DMS79 treated with DMSO at 0.1 percent for 48 hours (cell line): Measurements from ENCODE around the gene NOBOX.
A peak's percentile ranks its signal among the peaks of the same experiment; 100 is the strongest.
"Not testable (repeated sequence)": the region's sequence is repeated elsewhere in the genome, so short reads cannot be mapped to it uniquely, and the experiment has no call there.

Experiments
- DNase-seq: peaks from one replicate; lab custom pipeline; 2025; lab: John Stamatoyannopoulos, UW

The NOBOX gene

DNA sequence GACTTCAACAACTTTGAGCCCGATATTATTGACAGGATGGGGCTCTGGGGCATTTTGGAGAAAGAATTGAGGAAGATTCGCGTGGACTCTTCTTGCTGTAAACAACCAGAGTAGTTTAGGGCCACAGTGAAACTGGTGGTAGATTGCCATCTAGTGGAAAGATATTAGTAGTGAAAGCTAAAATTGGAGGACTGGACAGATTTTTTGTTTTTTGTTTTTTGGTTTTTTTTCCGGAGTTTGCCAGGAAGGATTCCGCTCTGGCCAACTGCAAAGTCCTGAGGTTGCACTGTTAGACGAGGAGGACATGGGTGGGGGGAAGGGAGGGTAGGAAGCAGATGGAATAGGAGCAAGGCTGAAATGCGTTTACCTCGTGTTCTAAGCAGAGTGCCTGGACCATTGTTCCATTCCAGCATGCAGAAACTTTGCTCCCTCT is 11.7 kb downstream of the NOBOX start:
- DNase-seq, result peak; percentile 32

DNA sequence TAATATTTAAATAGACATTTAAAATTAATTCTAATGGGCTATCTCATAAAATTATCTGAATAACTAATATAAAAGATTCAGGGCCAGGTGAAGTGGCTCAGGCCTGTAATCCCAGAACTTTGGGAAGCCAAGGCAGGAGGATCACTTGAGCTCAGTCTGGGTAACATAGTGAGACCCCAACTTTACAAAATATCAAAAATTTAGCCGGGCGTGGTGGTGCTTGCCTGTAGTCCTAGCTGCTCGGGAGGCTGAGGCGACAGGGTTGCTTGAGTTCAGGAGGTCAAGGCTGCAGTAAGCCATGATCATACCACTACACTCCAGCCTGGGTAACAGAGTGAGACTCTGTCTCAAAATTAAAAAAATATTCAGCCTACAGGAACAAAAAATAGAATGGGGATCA is 12.5 kb downstream of the NOBOX start:
- DNase-seq, result no peak

DNA sequence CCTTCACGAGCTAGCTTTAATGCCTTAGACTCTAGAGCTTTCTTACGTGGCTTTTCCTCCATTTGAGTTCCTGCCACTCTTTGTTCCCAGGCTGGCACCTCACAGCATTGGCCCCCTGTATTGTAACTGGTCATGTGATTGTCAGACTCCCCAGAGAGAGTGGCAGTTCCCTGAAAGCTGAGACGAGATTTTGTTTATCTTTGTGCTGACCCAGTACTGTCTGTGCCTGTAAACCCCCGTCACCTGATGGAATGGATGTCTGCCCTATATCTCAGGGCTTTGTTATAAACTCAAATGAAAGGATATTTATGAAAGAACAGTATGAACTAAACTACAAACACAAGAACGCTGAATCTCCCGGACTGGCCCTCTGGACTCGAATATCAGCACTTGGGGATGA is 13.0 kb downstream of the NOBOX start:
- no peak for DNase-seq

DNA sequence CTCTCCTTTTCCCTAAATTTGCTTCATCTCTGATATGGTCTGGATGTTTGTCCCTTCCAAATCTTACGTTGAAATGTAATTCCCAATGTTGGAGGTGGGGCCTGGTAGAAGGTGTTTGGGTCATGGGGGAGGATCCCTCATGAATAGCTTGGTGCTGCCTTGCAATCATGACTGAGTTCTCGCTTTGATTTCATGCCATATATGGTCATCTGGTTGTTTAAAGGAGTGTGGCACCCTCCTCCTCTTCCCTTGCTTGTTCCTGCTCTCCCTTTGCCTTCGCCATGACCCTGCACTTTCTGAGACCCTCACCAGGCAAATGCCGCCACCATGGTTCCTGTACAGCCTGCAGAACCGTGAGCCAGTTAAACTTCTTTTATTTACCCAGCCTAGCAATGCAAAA is 14.5 kb downstream of the NOBOX start:
- no peak for DNase-seq

DNA sequence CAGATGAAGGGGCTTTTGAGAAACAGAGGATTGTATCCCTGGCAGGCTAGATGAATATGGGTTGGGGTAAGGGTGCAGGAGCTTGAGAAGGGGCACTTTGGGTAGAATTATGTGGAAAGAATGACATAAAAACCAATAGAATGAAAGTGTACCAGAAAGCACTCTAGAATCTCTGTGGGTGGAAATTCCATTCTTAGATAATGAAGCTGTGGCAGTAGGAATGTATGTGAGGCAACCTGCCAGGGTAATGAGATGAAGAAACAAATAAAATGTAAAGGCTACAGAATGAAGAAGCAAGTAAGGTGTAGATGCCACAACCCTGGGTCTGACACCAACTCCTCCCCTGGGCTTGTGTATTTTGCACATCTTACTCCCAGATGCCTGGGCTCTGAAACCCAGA is 16.8 kb downstream of the NOBOX start:
- DNase-seq, result no peak

DNA sequence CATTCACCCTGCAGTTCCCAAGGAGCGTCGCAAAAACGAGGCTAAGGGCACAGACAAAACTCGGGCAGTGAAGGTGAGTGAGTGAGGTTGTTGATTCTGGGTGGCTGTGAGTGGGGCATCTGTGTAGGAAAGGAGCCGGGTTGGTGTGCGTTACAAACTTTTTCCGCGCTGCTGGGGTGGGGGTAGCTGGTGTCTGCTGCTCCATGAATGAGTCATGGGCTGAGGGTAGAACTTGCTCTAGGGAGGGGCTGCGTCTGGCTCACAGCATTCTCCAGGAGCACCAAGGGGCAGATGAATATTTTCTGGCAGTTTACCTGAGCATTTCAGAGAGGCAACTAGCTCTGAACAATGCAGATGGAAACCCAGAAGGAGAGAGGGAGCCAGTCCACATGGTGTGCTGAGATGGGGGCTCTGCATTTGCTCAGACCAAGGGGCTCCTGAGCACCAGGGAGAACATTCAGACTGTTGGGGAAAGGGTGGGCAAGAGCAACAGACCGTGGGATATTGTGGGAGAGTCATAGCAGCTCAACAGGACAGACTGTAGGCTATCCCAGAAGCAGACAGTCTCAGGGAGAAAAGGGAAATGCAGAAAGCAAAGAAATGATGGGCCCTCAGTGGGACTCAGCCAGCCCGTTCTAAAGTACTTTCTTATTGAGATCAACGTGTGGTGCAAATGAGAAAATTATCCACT is 18.8 kb downstream of the NOBOX start:
- DNase-seq, result no peak

DNA sequence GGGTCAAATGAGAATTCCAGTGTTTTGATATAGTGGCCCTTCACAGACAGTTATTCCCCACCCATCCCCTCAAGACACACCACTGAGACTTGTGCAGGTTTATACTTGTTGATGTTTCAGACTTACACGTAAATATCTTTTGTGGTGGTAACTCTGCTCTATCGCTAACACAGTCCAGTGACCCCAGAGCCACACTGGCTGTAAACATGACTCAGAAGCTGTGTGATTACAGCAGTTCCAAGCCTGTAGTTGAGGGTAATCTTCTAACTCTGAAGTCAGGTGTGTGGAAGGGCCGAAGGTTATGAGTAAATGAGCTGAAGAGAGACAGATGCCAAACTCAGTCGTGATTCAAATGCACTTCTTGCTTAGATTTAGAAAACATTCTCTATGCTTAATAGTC is 19.4 kb downstream of the NOBOX start:
- no peak for DNase-seq

DNA sequence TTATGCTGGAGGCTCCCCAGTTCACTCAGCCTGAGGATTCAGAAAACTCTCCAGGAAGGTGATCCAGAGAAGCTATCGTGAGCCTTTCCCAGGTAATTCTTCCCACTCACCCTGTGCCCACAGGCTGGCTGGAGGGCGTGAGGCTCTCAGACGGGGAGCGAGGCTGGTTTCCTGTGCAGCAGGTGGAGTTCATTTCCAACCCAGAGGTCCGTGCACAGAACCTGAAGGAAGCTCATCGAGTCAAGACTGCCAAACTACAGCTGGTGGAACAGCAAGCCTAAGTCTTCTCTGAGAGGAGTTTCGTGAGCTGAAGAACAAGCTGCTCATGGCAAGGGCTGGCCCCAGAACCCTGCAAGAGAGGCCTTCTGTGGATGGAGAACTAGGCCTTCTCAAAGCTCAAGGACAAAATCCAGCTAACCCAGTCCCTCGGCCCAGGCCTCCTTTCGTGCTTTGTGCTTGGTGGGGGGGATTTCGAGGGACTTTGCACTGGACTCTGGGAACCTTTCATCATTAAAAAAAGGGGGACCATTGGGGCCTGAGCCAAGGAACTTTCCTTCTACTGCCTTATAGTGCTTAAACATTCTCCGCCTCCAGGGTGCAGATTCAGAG is 23.6 kb downstream of the NOBOX start:
- DNase-seq, result no peak

DNA sequence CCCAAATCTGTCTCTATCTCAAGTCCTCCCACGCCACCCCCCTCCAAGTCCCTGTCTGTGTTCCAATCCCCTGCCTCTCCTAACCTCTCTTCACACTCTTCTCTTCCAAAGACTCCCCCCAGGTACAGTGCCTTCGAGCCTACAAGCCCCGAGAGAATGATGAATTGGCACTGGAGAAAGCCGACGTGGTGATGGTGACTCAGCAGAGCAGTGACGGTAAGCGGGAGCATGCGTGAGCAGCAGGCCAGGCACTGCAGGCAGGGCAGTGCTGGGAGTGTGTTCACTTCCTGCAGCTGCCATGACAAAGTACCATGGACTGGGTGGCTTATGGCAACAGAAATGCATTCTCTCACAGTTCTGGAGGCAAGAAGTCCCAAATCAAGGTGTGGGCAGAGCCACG is 24.8 kb downstream of the NOBOX start:
- no peak for DNase-seq

DNA sequence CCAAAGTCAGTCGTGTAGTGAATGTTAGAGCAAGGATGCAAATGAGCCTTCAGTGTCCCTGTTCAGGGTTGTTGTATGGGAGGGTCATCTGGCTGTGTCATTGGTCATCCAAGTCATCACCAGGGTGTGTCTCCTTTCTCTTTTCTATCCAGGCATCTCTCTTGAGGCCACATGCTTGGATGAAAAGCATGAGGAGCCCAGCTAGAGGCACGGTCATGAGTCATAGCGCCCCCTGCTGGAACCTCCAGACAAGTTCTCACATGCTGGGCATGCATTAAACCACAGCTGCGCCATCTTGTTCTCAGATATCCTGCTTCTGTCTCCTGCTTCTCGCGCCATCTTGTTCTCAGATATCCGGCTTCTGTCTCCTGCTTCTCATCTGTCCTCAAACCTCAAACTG is 34.3 kb downstream of the NOBOX start:
- DNase-seq, result not testable (repeated sequence)

DNA sequence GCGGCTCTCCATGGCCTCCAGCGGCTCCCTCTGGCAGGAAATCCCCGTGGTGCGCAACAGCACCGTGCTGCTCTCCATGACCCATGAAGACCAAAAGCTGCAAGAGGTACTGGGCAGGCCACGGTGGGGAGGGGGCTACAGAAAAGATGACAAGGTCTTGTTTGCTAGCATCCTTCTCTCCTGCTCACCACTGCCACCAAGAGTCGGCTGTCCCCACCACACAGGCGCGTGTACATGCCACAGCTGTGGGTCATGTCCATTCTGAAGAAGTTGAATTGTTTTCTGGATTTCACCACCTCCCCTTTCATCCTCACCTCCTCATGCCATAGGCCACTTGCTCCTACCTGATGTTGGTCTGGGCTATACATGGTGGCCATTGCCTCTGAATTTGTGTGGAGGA is 36.2 kb downstream of the NOBOX start:
- not testable (repeated sequence) for DNase-seq

DNA sequence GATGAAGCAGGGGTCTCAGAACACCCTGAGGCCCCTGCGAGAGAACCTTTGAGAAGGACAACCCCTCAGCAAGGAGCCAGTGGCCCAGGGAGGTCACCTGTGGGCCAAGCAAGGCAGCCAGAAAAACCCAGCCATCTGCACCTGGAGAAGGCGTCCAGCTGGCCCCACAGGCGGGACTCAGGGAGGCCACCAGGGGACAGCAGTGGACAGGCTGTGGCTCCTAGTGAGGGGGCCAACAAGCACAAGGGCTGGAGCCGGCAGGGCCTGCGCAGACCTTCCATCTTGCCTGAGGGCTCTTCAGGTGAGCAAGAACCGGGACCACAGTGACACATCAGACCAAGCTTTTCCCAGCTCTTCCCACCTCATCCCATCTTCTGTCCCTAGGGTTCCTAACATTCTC is 38.0 kb downstream of the NOBOX start:
- not testable (repeated sequence) for DNase-seq

DNA sequence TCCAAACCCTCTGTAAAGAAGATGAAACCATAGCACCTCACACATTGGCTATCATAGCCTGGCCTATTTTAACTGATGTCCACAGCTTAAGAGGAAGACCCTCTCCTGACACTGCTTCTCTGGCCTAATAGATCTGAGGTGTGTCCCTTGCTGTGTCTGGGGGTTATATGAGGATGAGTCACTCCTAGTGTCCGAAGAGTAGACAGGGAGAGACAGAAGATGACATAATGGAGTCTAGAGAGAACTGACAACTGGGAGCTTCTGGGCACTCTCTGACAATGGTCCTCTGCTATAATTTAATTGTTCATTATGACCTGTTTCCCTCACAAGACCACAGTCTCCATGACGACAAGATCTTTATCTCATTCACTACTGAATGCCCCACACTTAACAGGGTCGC is 41.4 kb downstream of the NOBOX start:
- DNase-seq, result not testable (repeated sequence)

DNA sequence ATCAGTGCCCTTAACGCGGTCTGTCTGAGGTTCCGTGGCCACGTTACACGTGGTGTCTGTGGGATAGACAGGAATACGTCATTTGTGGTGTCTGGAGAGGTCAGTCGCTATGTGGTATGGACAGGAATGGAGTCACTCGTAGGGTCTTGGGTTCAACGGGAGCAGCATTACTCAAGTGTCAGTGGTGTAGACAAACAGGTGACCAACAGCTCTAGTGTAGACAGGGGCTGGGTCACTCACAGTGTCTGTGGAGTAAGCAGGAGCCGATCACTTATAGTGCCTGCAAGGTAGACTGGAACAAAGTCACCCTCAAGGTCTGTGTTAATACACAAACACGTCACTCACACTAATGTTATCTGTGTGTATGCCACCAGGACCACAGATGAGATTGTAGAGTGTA is 46.6 kb downstream of the NOBOX start:
- not testable (repeated sequence) for DNase-seq

DNA sequence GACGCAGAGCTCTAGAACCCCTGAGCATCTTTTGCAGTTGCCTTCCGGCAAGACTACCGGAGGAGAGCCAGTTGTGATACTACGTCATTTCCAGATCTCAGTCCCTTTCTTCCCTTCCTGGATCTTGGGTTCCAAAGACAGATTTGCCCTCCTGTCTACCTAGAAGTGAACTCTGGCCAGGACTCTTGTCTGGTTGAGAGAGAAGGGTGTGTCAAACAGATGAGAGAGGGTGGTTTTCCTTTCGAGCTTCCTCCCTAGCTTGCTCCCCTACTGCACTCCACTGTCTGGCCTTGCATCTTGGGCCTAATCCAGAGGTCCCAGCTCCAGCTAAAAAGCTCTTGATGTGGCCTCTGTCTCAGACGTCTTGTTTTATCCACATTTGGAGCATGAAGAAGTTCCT is 47.3 kb downstream of the NOBOX start:
- not testable (repeated sequence) for DNase-seq

DNA sequence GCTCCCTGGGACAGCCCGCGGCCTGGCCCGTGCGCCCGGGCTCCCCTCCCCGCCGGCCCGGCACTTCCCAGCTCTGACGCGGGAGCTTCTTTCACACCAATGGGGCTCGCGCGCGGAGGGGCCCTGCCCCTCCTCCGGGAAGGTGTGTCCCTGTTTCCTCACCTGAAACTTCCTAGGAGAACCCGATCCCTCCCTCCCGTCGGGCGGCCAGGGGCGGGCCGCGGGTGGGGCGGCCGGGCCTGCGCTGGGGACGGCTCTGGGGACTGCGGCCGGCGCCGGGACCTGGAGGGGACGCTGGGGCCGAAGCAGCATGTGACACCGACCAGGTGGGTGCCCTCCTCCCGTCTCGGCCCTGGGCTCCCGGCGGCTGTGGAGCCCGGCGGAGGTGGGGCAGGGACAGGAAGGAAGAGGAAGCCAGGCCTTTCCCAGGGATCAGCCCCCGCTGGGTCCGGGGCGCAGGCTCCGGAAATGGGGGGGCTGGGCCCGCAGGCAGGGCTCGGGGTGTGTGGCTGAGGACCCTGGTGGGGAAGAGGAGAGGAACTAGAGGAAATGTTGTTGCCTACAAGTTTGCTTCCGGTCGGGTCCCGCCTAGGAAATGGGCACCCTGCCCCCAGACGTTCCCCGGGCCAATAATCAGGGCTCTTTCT is 48.2 kb downstream of the NOBOX start, which contains the start of gene ARHGEF5:
TSS of gene ARHGEF5 (plus strand) at position 227 of the 647 bp plus-strand sequence. CDS start 7,268 bp downstream, outside the sequence.
- not testable (repeated sequence) for DNase-seq

DNA sequence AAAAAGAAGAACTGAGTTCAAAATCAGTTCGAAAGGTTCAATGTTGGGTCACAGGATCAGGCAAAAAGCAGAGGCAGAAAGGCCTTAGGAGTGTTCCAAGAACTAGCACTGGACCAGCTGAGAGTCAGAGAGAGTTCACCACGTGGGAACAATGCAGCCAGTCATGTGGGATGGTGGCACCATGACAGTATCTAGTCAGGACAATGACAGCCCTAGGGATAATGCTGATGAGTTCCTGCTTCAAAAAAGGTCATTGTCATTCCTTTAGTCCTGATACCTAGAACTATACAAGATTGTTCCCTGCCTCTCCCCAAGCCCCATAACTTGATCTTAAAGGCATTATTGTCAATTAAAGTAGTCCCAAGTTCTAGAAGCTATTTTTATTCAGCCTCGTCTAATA is 51.8 kb downstream of the NOBOX start:
- DNase-seq, result not testable (repeated sequence)

DNA sequence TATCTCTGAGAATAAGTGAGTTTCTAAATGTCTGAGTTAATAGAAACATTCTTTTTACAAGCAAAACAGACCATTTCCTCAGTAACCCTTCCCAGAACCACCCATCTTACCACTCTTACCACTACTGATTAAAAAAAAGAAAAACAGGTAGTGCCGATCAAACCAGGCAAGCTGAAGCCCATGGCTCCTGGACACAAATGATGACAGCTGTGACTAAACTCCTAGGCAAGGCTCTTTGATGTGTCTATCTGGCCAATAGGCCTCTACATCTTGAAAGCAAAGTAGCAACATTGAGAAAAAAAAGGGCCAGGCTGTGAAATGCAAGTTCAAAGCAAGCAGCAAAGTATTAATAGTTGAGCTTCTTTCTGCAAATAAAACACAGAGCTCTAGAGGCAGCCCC is 54.9 kb downstream of the NOBOX start:
- not testable (repeated sequence) for DNase-seq
